H1 (cell line): ENCODE results near the gene GPM6B. TPM values are rescaled to one million over a fixed set of nuclear protein-coding genes. Genes with fewer than 3 reads are reported as not detected.

Experiments
- BACH1 ChIP-seq: IDR thresholded peaks from 2 replicates; pipeline ENCODE4 v1.6.1; 2012; ENCODE audit warnings: low read length, improper control_type of control experiment
- EZH2 ChIP-seq: fragments of 200-600 bp; sonication (generic); IDR thresholded peaks from 2 replicates; pipeline ENCODE4 v1.7.1; 2012; ENCODE audit warnings: low read depth, mild to moderate bottlenecking, moderate library complexity, low read length, inconsistent platforms; ENCODE audit not compliant: severe bottlenecking
- FOSL1 ChIP-seq: IDR thresholded peaks from 2 replicates; pipeline ENCODE4 v1.6.1; 2011; ENCODE audit warnings: mild to moderate bottlenecking, low read depth, low read length, moderate library complexity; ENCODE audit not compliant: insufficient read depth
- JUND ChIP-seq: IDR thresholded peaks from 2 replicates; pipeline ENCODE4 v1.6.1; 2011; ENCODE audit warnings: mild to moderate bottlenecking, improper control_type of control experiment, low read length
- KDM1A ChIP-seq: fragments of 200-600, 300-600 bp; sonication (generic); IDR thresholded peaks from 2 replicates; pipeline ENCODE4 v1.7.1; 2016; ENCODE audit warnings: mild to moderate bottlenecking, low read length, borderline replicate concordance
- NANOG ChIP-seq: IDR thresholded peaks from 2 replicates; pipeline ENCODE4 v1.6.1; 2011; ENCODE audit warnings: low read length, low read depth, mild to moderate bottlenecking, inconsistent platforms; ENCODE audit not compliant: insufficient read depth, poor library complexity, severe bottlenecking
- RXRA ChIP-seq: IDR thresholded peaks from 2 replicates; pipeline ENCODE4 v1.6.1; 2011; ENCODE audit warnings: low read depth, mild to moderate bottlenecking, low read length, moderate library complexity; ENCODE audit not compliant: insufficient read depth
- SP1 ChIP-seq: IDR thresholded peaks from 2 replicates; pipeline ENCODE4 v1.6.1; 2011; ENCODE audit warnings: low read depth, low read length
- SP2 ChIP-seq: IDR thresholded peaks from 2 replicates; pipeline ENCODE4 v1.6.1; 2012; ENCODE audit warnings: mild to moderate bottlenecking, low read length, inconsistent platforms
- SUZ12 ChIP-seq: fragments of 200-600 bp; sonication (generic); IDR thresholded peaks from 2 replicates; pipeline ENCODE4 v1.6.1; 2012; ENCODE audit warnings: mild to moderate bottlenecking, inconsistent platforms, low read length, moderate library complexity, mixed read lengths
- TAF1 ChIP-seq: IDR thresholded peaks from 2 replicates; pipeline ENCODE4 v1.6.1; 2011; ENCODE audit warnings: mild to moderate bottlenecking, low read depth, low read length
- polyA plus RNA-seq, 7 experiments: library from polyadenylated mRNA; depleted of rRNA in 3 of 7; stranded (reverse) in 5 of 7; unstranded in 2 of 7; fragments of >200 nt in 5 of 7; fragments of 200-250 nt in 2 of 7; gene quantifications; 1 replicate in 5 of 7; 2 replicates in 1 of 7; 4 replicates in 1 of 7; pipeline versions ENCODE4 v1.2.1 to v1.2.3, GENCODE V29; 2011 to 2013; ENCODE audit warnings: missing spikeins in 2 of 7, mixed read lengths in 2 of 7
- total RNA-seq: library from RNA; stranded (reverse); fragmentation: NEBNext Ultra II Directional; extraction: Animal tissue kit (Norgen Biotek cat#: 25700); gene quantifications from 2 replicates; pipeline ENCODE4 v1.2.1, GENCODE V29; 2021
- TF ChIP-seq, protein P1 (sequence below): fragments of 300-600 bp; sonication (generic); IDR thresholded peaks from 2 replicates; pipeline ENCODE4 v1.7.1; 2012; ENCODE audit warnings: low read length, moderate library complexity, mild to moderate bottlenecking, inconsistent platforms; ENCODE audit not compliant: insufficient replicate concordance

The GPM6B gene
- total and polyA plus RNA-seq, 2 of the 8 experiments (the other 6 are each of a cell fraction or from before 2014, with no cell fraction given) = 132 to 175 TPM

DNA sequence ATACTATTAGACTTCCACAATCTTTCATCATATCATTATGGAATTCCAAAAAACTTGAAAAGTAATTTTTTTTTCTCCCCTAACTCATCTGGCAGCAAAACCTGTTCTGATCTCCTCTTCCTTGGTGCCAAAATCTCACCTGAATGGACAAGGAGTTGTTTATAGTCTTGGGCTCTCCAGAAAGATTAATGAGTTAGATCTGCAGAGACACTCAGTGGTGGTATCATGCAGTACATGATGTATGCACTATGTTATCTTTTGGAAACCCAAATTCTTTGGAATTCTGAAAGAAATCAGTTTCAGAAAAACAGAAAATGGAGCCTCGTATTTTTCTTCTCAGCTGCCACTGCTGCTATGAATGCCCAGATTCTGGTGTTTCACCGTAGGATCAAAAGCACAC lies 11.7 kb downstream of the GPM6B start (continued):
- TF ChIP-seq, protein P1, sequence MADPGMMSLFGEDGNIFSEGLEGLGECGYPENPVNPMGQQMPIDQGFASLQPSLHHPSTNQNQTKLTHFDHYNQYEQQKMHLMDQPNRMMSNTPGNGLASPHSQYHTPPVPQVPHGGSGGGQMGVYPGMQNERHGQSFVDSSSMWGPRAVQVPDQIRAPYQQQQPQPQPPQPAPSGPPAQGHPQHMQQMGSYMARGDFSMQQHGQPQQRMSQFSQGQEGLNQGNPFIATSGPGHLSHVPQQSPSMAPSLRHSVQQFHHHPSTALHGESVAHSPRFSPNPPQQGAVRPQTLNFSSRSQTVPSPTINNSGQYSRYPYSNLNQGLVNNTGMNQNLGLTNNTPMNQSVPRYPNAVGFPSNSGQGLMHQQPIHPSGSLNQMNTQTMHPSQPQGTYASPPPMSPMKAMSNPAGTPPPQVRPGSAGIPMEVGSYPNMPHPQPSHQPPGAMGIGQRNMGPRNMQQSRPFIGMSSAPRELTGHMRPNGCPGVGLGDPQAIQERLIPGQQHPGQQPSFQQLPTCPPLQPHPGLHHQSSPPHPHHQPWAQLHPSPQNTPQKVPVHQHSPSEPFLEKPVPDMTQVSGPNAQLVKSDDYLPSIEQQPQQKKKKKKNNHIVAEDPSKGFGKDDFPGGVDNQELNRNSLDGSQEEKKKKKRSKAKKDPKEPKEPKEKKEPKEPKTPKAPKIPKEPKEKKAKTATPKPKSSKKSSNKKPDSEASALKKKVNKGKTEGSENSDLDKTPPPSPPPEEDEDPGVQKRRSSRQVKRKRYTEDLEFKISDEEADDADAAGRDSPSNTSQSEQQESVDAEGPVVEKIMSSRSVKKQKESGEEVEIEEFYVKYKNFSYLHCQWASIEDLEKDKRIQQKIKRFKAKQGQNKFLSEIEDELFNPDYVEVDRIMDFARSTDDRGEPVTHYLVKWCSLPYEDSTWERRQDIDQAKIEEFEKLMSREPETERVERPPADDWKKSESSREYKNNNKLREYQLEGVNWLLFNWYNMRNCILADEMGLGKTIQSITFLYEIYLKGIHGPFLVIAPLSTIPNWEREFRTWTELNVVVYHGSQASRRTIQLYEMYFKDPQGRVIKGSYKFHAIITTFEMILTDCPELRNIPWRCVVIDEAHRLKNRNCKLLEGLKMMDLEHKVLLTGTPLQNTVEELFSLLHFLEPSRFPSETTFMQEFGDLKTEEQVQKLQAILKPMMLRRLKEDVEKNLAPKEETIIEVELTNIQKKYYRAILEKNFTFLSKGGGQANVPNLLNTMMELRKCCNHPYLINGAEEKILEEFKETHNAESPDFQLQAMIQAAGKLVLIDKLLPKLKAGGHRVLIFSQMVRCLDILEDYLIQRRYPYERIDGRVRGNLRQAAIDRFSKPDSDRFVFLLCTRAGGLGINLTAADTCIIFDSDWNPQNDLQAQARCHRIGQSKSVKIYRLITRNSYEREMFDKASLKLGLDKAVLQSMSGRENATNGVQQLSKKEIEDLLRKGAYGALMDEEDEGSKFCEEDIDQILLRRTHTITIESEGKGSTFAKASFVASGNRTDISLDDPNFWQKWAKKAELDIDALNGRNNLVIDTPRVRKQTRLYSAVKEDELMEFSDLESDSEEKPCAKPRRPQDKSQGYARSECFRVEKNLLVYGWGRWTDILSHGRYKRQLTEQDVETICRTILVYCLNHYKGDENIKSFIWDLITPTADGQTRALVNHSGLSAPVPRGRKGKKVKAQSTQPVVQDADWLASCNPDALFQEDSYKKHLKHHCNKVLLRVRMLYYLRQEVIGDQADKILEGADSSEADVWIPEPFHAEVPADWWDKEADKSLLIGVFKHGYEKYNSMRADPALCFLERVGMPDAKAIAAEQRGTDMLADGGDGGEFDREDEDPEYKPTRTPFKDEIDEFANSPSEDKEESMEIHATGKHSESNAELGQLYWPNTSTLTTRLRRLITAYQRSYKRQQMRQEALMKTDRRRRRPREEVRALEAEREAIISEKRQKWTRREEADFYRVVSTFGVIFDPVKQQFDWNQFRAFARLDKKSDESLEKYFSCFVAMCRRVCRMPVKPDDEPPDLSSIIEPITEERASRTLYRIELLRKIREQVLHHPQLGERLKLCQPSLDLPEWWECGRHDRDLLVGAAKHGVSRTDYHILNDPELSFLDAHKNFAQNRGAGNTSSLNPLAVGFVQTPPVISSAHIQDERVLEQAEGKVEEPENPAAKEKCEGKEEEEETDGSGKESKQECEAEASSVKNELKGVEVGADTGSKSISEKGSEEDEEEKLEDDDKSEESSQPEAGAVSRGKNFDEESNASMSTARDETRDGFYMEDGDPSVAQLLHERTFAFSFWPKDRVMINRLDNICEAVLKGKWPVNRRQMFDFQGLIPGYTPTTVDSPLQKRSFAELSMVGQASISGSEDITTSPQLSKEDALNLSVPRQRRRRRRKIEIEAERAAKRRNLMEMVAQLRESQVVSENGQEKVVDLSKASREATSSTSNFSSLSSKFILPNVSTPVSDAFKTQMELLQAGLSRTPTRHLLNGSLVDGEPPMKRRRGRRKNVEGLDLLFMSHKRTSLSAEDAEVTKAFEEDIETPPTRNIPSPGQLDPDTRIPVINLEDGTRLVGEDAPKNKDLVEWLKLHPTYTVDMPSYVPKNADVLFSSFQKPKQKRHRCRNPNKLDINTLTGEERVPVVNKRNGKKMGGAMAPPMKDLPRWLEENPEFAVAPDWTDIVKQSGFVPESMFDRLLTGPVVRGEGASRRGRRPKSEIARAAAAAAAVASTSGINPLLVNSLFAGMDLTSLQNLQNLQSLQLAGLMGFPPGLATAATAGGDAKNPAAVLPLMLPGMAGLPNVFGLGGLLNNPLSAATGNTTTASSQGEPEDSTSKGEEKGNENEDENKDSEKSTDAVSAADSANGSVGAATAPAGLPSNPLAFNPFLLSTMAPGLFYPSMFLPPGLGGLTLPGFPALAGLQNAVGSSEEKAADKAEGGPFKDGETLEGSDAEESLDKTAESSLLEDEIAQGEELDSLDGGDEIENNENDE = no peak
- TF ChIP-seq BACH1 (no peak), EZH2 (no peak), RXRA (no peak), KDM1A (no peak), TAF1 (no peak), FOSL1 (no peak), SP1 (no peak), SUZ12 (no peak), SP2 (no peak), NANOG (no peak), JUND (no peak)
